Measurements from ENCODE around the gene SMG7.

Gene SMG7

DNA sequence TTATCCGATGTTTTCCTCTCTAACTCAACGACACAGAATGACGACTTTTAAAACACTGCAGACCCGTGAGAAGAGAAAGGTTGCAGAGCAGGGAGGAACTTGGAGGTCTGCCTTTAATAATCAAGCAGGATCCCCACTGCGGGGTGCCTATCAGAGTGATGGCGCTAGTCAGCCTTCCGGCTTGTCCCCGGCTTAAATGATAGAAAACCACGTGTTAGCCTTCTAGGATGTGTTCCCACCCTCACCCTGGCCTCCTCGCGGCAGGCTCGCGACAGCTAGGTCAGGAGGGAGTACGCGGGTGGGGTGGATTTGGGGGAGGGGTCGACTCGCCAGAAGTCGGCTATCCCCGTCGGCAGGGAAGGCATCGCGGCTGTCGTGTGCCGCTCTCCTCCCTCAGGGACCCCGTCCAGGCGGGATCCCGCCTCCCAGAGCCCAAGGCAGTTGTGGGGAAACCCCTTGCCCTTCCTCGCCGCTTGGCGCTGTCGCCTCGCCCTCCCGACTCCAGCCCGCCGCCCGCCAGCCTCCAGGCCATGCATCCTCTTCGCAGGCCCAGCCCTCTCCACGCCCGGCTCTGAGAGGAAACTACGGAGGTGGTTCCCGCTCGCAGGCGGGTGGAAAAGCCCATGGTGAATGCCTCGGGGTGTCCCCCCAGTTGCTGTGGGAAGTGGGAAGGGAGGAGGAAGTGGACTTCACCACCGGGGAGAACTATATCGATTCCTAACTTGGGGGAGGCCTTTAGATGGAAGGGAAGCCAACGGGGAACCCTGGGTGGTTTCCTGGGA, 1.1 kb upstream of the SMG7 start:
- DNase-seq: peak; percentile 90

DNA sequence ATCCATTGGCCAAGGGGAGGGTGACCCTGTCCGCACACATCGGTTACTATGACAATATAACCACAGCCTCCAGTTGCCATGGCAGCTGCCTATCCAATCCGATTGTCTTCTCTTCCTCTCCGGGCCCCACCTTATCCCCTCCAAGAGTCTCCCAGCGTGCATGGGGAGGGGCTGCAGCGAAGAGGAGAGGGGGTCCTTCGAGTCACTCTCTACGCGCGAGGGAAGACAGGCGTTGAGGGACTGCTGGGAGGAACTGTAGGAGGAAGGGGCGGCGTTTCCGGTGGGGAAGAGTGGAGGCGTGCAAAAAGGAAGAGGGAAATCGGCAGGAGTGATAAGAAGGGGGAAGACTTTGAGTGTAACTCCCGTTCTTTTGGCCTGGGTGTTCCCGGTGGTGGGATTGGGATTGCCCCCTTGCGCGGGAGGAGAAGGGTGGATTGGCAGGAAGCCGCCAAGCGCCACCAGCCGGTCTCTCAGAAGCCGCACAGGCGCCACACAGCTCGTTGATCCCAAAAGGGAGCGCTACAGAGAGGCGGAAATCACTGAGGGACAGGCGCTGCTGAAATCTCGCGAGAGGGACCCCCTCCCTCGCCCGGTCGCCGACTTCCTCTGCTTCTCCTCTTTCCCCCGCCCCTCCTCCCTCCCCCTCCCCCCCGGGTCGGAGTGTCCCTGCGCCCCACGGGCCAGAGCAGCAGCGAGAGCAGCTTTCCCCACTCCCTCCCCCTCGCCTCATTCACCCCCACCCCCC, 384 bp upstream of the SMG7 start:
- DNase-seq: peak; percentile 99

DNA sequence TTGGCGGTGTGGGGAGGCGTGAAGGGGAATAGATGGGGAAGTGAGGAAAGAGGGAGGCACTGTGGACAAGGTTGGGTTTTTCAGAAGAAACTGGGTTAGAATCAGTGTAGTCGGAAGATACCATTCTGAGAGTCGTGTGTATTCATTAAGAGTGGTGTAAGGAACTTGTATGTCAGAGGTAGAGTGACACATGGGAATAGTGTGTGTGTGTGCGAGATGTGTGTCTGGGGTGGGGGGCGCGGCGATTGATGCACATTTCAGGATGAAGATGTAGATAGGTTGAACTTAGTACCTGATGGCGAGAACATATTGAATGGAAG, 878 bp downstream of the SMG7 start:
- DNase-seq: no peak

DNA sequence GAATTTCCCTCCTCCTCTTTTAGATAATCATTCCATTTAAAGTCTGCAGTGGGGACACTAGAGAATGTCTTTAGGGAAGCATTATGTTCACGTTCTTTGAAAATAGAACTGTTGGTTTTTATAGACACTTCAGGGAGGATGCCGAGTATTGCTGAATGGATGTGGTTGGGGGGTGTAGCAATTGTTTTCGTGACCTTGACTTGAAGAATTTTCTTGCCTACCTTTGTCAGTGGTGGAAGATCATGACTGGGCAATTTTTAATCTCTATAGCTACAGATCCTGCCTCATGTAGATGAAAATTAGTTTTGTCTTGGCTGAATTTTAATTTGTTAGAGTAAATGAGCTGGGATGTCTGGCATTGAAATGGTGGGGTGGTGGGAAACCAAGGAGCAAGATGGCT, 3.8 kb downstream of the SMG7 start:
- no peak for DNase-seq

DNA sequence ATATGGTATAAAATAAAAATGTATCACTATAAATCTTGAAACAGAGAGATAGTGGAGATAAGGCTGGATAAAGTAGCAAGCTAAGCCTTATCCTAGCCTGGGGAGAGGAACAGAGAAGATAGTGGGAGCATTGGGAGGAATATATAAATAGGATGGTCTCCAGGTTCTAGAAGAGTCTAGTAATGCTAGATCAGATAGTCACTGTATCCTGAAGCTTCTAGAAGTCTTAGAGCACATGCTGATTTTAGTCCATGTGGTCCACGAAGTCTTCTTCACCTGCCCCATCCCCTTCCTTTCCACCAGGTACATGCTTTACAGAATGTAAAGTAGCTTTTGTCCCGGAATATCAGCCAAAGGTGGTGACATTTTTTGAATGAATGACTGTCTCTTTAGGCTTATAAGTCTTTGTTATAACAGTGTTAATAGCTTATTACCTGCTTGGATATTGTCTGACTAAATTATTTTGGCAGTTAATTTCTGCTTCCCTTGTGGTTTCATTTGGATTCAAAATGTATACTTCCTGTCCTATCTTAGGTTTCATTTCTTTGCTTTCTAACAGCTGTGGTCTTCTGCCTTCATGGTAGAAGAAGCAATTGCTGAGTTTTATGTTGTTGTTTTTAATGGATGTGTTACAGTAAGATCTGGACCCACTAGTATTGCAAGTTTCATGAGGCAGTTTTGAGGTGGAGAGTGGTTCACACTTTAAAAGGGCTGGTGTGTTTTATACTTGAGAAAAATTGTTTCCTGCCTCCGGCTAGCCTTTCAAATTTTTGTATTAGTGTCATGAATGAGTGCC, 5.9 kb downstream of the SMG7 start:
- no peak for DNase-seq

DNA sequence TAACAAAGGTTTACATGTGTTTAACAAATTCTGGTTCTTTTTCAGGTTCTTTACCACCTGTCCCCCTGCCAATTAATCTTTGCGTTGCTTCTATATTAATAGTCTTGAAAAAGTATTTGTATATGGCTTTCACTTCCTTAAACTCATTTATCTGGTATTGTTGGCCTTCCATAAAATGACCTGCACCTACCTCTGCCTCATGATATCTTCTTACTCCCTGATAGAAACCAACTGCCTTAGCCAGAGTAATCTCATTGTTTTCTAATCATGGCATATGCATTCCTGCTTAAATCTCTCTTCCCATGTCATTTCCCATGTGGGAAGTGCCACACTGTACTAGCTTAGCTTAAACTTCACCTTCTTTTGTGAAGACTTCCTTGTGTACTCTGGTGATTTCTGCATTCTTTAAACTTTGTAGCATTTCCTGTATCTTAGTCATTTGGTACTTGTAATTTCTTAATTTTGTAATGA, 8.7 kb downstream of the SMG7 start:
- DNase-seq: no peak

DNA sequence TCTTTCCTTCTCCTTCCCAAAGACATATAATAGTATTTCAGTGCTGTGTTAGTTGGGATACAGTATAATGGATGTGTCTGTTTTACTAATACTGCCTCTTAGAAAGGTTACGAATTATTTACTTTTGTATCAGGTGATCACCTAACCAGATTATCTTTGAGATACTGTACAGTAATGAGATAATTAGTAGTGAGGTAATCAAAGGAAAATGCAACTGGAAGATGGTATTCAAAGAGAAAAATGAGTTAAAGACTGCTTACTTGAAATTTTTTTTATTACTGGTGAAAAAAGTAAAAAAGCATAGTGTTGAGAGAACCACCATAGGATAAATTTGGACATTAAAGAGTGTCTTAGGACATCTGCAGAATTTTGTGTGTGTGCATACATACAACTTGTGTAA, 10.9 kb downstream of the SMG7 start:
- no peak for DNase-seq

DNA sequence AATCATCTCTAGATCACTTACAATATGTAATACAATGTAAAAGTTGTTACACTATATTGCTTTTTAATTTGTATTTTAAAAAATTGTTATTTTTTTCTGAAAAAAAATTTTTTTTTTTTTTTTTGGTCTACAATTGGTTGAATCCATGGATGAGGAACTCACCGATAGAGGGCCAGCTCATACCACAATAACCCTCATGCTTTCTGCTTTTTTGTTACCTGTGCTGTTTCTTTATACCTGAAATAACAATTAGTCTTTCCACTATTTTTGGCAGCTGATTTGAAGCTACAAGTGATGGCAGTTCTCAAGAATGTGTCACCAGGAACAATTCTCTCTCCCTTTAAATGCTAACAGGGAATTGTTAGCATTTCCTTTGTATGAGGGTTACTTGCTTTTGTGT, 12.0 kb downstream of the SMG7 start:
- no peak for DNase-seq

DNA sequence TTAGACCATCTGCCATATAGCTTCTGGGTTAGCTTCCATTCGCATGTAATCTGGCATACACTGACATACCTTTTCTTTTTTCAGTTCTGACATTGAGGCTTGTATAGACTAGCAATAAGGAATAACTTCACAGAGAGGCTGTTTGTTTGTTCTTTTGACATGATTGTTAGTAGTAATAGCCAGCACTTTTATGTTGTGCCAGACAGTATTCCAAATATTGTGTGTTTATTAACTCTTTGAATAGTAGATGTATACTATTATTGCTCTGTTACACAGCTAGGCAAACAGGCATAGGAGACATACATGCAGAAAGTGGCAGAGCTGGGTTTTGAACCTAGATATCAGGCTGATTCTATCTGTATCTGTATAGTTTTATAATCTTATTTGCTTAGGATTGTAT, 12.6 kb downstream of the SMG7 start:
- DNase-seq: no peak

DNA sequence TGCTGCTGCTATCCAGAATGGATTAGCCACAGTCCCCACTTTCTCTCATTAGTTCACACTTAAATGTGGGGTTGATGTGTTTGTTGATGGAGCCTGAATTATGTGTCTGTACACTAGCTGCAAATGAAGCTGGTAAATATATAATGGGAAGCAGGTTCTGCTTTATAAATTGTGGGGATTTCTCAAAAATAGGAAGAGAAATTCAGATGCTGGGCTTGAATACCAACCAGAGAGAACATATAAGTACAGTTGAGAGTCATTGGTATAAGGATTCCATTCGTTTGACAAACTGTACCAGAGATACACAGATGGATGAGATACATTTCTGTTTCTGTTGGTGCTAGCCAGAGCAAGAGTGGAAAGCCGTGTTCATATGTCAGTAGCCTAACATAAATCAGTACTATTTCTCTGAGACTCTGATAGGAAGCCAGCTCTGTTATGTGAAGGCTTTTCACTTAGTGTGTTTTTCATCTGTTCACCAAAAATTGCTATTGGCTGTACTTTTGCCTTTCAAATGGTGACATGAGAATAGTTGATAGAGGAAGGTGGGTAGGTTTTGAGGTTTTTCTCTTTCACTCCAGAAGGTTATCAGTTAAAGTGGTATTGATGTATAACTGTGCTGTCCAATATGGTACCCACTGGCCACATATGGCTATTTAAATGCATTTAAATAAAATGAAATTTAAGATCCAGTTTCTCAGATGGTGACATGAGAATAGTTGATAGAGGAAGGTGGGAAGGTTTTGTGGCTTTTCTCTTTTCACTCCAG, 15.6 kb downstream of the SMG7 start:
- DNase-seq: no peak

DNA sequence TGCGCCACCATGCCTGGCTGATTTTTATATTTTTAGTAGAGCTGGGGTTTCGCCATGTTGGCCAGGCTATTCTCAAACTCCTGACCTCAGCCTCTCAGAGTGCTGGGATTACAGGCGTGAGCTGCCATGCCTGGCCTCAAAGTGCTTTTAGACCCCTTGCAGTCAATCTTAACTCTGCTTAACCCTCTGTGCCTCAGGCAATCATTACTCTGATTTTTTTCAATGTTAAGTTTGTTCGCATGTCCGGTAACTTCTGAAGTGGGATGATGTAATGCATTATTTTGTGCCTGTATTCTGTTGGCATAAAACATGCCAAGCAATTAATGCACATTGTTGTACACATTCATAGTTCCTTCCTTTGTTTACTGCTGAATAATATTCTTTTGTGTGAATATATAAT, 18.6 kb downstream of the SMG7 start:
- no peak for DNase-seq

DNA sequence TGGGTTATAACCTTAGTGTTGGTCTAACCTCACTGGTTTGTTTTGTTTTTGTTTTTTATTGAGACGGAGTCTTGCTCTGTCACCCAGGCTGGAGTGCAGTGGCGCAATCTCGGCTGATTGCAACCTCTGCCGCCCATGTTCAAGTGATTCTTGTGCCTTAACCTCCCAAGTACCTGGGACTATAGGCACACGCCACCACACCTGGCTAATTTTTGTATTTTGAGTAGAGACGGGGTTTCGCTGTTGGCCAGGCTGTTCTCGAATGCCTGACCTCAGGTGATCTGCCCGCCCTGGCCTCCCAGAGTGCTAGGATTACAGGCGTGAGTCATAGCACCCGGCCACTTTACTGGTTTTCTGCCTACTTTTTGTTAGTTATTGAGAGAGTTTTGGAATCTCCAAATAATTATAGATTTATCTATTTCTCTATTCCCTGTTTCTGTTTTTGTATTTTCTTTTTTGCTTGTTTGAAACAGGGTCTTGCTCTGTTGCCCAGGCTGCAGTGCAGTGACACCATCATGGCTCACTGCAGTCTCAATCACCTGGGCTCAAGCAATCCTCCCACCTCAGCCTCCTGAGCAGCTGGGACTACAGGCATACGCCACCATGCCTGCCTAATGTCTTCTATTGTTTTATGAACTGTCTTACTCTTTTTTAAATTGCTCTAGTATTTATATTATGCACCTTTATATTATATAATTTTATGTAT, 21.4 kb downstream of the SMG7 start:
- DNase-seq: no peak

DNA sequence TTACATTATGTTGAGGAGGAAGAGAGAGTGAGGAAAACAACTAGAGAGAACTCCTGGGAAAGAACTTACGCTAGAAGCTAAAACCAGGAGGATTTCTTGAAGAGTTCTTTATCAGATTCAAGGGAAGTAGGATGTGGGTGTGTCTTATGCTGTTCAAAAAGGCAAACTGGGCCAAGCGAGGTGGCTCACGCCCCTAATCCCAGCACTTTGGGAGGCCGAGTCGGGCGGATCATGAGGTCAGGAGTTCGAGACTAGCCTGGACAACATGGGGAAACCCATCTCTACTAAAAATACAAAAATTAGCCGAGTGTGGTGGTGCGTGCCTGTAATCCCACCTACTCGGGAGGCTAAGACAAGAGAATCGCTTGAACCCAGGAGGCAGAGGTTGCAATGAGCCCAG, 23.1 kb downstream of the SMG7 start:
- DNase-seq: no peak

DNA sequence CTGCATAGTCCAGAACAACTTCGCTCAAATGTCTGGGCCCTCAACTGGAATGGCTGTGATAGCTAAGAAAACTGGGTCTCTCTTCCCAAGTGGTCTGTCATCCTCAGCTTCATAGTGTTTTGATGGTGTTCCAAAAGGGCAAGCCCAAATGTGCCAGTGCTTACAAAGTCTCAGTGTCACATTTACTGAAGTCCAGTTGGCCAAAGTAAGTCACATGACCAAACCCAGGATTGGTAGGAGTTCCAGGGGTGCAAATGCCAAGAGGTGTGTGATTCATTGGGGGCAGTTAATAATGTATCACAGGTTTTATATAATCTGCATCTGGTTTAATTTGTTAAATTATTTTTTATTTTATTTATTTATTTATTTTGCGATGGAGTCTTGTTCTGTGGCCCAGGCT, 24.9 kb downstream of the SMG7 start:
- DNase-seq: no peak

DNA sequence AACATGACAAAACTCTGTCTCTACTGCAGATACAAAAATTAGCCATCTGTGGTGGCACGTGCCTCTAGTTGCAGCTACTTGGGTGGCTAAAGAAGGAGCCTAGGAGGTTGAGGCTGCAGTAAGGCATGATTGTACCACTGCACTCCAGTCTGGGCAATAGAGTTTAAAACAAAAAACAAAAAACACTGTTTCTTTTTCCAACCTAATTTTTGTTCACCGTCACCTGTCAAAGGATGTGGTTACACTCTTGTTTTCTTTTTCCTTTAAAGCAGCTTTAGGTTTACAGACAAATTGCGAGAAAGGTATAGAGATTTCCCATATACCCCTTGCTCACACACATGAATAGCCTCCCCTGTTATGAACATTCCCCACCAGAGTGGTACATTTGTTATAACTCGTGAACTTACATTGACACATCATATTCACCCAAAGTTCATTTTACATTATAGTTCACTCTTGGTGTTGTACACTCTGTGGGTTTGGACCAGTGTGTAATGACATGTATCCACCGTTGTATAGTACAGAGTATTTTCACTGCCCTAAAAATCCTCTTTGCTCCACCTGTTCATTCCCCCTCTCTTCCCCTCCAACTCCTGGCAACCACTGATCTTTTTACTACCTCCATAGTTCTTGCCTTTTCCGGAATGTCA, 26.2 kb downstream of the SMG7 start:
- DNase-seq: no peak

DNA sequence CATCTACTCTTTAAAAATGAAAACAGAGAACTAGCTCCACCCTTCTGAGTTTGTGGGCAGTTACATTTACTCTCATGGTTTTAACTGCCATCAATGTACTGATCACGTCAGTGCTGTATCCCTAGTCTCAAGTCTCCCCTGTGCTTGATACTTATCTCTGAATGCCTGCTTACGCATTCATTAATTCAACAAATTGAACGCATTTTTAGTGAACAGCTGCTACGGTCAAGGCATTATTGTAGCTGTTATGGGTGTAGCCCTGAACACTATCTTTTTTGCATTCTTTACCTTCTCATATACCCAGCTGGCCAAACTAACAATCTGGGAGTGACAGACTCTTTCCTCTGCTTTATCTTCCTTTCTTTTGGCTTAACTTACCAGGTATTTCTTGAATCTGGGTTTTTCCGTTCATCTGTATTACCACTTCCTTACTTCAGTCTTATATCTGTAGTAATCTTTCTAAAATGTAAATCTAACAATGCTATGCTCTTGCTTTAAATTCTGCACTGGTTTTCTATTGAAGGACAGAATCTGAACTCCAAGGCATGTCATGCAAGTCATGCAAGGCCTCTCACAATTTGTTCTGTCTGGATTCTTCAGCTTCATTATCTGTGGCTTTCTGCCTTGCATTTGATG, 33.3 kb downstream of the SMG7 start:
- no peak for DNase-seq

DNA sequence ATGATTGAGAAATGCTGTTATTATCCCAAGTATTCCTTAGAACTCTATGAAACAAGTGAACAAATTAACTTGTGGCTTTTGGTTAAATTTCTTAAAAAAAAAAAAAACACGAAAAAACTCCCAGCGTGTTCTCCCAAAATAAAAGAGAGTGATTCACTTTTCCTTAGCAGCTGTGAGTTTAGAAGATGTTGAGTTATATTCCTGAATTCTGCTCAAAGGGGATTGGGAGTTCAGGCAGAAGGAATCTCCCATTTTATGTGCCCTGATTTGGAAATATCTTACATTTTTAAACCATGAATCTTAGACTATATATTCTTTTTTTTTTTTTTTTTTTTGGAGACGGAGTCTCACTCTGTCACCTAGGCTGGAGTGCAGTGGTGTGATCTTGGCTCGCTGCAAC, 34.3 kb downstream of the SMG7 start:
- DNase-seq: no peak

DNA sequence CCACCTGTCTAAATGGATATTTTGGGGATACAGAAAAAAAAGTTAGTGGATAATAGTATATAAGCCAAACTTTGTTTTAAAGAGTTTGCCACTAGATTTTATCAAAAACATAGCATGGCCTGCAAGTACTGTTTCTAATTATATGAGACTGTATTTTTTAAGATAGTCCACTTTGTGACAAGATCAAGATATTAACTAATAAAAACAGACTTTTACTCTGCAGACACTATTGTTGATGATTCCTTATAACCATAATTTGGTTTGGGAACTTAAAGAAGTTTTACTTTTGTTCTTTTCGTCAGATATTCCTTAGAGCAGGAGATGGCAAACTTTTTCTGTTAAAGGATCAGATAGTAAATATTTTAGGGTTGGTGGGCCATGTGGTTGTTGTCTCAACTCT, 36.4 kb downstream of the SMG7 start:
- DNase-seq: no peak

DNA sequence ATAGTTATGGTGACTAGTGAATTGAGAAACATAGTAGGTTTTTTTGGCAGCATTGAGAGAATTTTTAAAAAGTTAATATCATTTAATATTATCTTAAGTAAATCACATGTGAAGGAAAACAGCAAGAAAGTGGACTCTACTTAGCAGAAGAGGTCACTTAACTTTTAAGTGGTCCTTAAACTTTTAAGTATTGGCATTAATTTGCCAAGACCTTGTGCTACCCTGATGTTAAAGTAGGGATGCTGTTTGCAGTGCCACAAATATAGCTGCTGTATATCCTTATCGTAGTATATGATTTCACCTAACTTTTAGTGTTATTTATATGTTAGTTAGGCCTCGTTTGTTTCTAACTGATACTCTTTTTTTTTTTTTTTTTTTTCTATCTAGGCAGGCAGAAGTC, 40.2 kb downstream of the SMG7 start:
- DNase-seq: no peak

DNA sequence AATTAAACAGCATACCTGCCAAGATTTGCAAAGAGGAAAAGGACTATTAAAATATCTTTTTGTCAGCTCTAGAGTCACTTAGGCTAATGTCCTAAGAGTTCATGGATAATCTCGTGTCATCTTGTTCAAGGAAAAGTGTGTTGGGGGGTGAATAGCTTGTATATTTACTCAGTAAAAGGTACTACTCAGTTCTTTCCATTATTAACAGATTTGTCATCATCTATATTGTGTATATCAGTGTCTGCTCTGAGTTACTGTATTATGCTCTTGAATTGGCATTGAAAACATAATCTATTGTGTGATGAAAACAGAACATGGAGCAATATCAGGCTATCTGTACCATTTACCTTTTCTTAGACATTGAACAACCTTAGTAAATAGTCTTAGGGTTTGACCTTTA, 41.9 kb downstream of the SMG7 start:
- no peak for DNase-seq

DNA sequence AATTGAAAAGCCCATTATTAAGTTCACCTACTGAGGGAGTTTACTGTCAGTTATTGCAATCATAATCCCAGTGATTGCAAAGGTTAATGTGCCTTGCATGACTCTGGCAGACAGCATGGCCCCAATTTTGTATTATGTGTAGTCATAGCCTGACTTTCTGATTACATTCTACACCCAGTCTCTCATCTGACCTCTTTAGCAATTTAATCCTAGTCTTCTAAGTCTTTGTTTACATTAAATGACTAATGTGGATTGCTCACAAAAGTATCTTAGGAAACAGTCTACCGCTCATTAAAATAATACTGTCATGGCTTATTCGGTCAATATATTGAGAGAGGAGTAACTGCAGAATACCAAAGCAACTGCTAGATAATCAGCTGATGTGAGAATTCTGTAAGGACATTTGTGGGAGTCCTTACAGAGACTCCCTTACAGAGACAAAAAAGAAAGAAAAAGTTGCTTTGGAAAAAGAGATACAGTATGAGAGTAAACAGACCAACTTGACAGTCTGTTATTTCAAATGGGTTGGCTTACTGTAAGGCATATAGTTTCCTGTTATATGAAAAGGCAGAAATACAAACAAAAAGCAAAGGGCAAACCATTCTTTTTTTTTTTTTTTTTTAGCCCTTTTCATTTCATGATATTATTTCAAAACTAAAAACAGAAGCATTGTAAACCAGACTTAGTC, 42.8 kb downstream of the SMG7 start:
- DNase-seq: no peak

All from left hindlimb (tissue), 1 donor.